NB4 (cell line): ENCODE data around the gene CMIP.

ENCODE experiments used
- DNase-seq: peaks from one replicate; pipeline ENCODE4 v3.0.0; 2010; ENCODE audit warnings: low read depth
- H3K4me3 ChIP-seq: one replicate; pipeline ENCODE4 v1.5.1; 2011; ENCODE audit warnings: mild to moderate bottlenecking, low read depth, low read length, moderate library complexity
- MYC ChIP-seq: IDR thresholded peaks from 2 replicates; pipeline ENCODE4 v1.6.1; 2011; ENCODE audit warnings: low read depth, low read length
- POLR2A ChIP-seq: IDR thresholded peaks from 2 replicates; pipeline ENCODE4 v1.6.1; 2011; ENCODE audit warnings: mild to moderate bottlenecking; ENCODE audit not compliant: insufficient read length; ENCODE audit errors: extremely low read depth
- TF ChIP-seq, protein P1 (sequence below): IDR thresholded peaks from one replicate; pipeline ENCODE4 v1.5.1; 2012; ENCODE audit warnings: low read depth, low read length
- TF ChIP-seq, protein P2 (sequence below): IDR thresholded peaks from 2 replicates; pipeline ENCODE4 v1.6.1; 2011; ENCODE audit warnings: low read depth, low read length

CMIP gene

DNA sequence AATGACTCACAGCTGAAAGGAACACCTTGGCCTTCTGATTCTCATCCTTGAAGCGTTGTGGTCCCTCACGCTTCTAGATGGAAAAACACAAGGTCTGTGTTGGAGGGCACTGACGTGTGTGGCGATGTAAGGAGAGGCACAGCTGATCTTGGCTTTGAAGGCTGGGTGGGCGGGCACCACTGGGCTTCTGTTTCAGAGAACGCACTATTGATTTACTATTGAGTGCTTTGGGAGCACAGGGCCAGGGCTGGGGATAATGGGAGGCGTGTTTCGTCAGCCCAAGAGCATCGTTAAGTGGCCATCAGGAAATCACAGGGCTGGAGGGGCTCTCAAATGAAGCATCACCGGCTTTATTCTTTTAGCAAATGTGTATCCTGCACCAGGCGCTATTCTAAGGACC is 70.7 kb downstream of the CMIP start:
- H3K4me3 ChIP-seq, result no peak overlapping the region
- no peak for DNase-seq
- TF ChIP-seq POLR2A (no peak), MYC (no peak)
- TF ChIP-seq, protein P1, sequence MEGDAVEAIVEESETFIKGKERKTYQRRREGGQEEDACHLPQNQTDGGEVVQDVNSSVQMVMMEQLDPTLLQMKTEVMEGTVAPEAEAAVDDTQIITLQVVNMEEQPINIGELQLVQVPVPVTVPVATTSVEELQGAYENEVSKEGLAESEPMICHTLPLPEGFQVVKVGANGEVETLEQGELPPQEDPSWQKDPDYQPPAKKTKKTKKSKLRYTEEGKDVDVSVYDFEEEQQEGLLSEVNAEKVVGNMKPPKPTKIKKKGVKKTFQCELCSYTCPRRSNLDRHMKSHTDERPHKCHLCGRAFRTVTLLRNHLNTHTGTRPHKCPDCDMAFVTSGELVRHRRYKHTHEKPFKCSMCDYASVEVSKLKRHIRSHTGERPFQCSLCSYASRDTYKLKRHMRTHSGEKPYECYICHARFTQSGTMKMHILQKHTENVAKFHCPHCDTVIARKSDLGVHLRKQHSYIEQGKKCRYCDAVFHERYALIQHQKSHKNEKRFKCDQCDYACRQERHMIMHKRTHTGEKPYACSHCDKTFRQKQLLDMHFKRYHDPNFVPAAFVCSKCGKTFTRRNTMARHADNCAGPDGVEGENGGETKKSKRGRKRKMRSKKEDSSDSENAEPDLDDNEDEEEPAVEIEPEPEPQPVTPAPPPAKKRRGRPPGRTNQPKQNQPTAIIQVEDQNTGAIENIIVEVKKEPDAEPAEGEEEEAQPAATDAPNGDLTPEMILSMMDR, result no peak
- TF ChIP-seq, protein P2, sequence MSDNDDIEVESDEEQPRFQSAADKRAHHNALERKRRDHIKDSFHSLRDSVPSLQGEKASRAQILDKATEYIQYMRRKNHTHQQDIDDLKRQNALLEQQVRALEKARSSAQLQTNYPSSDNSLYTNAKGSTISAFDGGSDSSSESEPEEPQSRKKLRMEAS, result no peak

DNA sequence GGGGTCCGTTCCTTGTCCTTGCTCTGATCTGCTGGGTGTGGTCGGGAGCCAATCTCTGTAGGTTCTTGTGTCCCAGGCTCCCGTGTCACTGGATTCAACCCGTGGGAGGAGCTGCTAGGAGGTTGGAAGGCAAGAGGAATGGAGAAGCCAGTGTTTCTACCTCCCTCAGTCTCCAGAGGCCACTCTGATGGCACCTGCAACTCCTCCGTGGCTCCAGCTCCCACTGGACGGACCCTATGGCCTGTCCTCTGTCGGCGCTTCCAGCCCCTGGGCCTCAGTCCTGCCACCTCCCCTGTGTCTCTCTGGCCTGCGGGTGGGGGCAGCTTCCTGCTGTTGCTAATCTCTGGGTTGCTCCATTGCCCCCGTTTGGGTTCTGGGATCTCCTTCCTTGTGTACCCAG is 71.1 kb downstream of the CMIP start:
- no peak overlapping the region for H3K4me3 ChIP-seq
- no peak for DNase-seq
- TF ChIP-seq POLR2A (no peak), MYC (no peak)
- TF ChIP-seq, protein P1, result no peak
- TF ChIP-seq, protein P2, result no peak

DNA sequence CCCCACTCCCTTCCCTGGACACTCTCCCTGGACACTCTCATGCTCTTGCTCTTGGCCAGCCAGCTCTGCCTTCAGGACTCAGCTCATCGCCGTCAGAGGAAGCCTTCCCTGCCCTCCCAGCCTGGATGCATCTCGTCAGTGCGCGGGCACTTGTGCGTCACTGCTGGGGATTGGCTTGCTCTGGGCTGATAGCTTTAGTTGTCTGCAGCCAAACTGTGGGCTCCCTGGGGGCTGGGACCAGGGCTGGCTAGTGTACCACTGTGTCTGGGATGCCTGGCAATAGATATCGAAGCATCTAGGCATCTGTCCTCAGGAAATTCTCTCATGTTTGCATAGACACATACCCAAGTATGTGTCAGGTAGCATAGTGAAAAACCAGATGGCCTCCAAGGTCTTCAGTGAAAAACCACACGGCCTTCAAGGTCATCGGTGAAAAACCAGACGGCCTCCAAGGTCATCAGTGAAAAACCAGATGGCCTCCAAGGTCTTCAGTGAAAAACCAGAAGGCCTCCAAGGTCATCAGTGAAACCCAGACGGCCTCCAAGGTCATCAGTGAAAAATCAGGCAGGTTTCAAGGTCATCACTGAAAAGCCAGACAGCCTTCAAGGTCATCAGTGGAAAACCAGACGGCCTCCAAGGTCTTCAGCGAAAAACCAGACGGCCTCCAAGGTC is 72.0 kb downstream of the CMIP start:
- no peak for TF ChIP-seq POLR2A
- TF ChIP-seq, protein P2, result no peak
- no peak for TF ChIP-seq MYC
- TF ChIP-seq, protein P1, result no peak
- DNase-seq, result no peak
- H3K4me3 ChIP-seq, result no peak overlapping the region

DNA sequence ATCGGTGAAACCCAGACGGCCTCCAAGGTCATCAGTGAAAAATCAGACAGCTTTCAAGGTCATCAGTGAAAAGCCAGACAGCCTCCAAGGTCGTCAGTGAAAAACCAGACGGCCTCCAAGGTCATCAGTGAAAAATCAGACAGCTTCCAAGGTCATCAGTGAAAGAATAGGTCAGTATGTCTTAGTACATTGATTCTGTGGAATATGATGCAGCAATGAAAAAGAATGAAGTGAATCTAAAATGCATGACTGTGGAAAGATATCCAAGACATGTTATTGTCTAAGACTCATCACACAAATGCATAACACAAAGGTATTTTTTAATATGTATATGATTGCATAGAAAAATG is 72.5 kb downstream of the CMIP start:
- TF ChIP-seq MYC (no peak), POLR2A (no peak)
- TF ChIP-seq, protein P1, result no peak
- TF ChIP-seq, protein P2, result no peak
- no peak overlapping the region for H3K4me3 ChIP-seq
- no peak for DNase-seq

DNA sequence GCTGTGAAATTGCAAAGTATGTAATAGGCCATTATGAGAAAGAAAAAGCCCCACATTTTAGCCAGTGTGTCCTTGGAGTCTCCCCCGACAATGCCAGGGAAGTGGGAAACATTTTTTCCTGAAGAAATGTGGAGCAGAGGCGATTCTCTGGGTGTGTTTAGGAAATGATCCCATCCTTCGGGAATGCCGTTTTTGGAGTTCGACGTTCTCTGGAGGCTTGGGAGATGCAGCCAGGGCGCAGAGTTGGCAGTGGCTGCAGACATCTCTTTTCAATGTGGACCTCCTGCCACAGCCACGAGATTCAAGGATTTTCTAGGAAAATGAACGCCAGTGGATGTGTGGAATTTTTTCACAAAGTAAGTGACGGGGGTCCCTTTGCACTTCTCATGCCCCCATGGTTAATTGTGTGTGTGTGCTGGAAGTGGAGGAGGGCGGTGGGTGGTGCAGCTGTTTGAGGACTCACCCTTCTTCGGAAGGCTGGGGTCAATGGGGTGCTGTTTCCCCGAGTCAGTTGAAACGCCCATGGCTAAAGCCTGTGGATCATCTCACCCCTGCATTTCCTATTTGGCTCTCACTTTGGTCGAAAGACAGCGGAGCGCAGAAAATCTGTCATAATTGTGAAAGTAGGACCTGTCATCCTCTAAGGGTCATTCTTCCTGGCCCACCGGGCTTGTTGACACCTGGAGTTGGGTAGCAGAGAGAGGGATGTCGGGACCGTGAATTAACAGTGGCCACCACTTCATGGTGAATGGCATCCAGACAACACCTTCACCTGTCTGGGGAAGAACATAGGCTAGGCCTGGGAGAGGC is 73.2 kb downstream of the CMIP start:
- TF ChIP-seq POLR2A (no peak), MYC (no peak)
- TF ChIP-seq, protein P2, result no peak
- TF ChIP-seq, protein P1, result no peak
- no peak for DNase-seq
- no peak overlapping the region for H3K4me3 ChIP-seq
